Activated CD8-positive, alpha-beta memory T cell treated with anti-CD3 and anti-CD28 coated beads, Interleukin-2, amount 10 ng/mL, durations not matched to agents 7 days and 5 days (primary cell): Measurements from ENCODE around the gene CACNA2D3. TPM values are rescaled to one million over a fixed set of nuclear protein-coding genes. Genes with fewer than 3 reads are reported as not detected.

Experiments used
- ATAC-seq: fragments of 150-1000 bp; cut with Tn5 transposase; one replicate; pipeline ENCODE4 v1.10.0; 2021; ENCODE audit warnings: moderate library complexity
- CTCF ChIA-PET: fragments of 350-600 bp; sonication (Branson Sonifier 250); formaldehyde crosslinking; loops from one replicate; lab custom pipeline; 2021; ENCODE audit warnings: antibody characterized with exemption; lab: Charles Lee
- DNase-seq: peaks from one replicate; pipeline ENCODE4 v3.0.0-alpha.2; 2020
- H3K27ac Mint-ChIP-seq: one replicate; pipeline ENCODE4 v1.8.0; 2021; ENCODE audit warnings: mild to moderate bottlenecking, mixed read lengths
- H3K27me3 Mint-ChIP-seq: one replicate; pipeline ENCODE4 v1.8.0; 2021; ENCODE audit warnings: mixed read lengths
- H3K36me3 Mint-ChIP-seq: one replicate; pipeline ENCODE4 v1.8.0; 2021; ENCODE audit warnings: mild to moderate bottlenecking, mixed read lengths
- H3K4me1 Mint-ChIP-seq: one replicate; pipeline ENCODE4 v1.8.0; 2021; ENCODE audit warnings: mixed read lengths
- H3K4me3 Mint-ChIP-seq: one replicate; pipeline ENCODE4 v1.8.0; 2021; ENCODE audit warnings: mild to moderate bottlenecking, moderate library complexity, mixed read lengths
- H3K9me3 Mint-ChIP-seq: one replicate; pipeline ENCODE4 v1.8.0; 2022; ENCODE audit warnings: low read depth, mixed read lengths
- total RNA-seq, 2 experiments: library from RNA; stranded (reverse); gene quantifications; one replicate each; pipeline ENCODE4 v1.2.3, GENCODE V29; 2021

CACNA2D3 gene
- total RNA-seq, 2 experiments from 2014 or later = not detected

GRCh38 chr3:54193093-54193492 is 70.7 kb downstream of the CACNA2D3 start:
- DNase-seq = no peak
- peaks cover 6% of the 10 kb centered on the region for H3K9me3 Mint-ChIP-seq
- H3K27me3 Mint-ChIP-seq = no peaks in the 10 kb centered on the region
- CTCF ChIA-PET = no interaction called here
- no peaks in the 10 kb centered on the region for H3K4me1 Mint-ChIP-seq
- H3K4me3 Mint-ChIP-seq = no peak overlapping the region
- no peak for ATAC-seq
- no peaks in the 10 kb centered on the region for H3K36me3 Mint-ChIP-seq
- H3K27ac Mint-ChIP-seq = no peak overlapping the region

- no peaks in the 10 kb centered on the region for H3K27me3 Mint-ChIP-seq
- no peak overlapping the region for H3K27ac Mint-ChIP-seq
- no peaks in the 10 kb centered on the region for H3K36me3 Mint-ChIP-seq
- no peak for ATAC-seq
- no peak overlapping the region for H3K4me3 Mint-ChIP-seq
- CTCF ChIA-PET = no interaction called here
- no peak for DNase-seq
- H3K4me1 Mint-ChIP-seq = no peaks in the 10 kb centered on the region
- H3K9me3 Mint-ChIP-seq = peaks cover 3% of the 10 kb centered on the region
These were observed 74.1 kb downstream of the CACNA2D3 start for GRCh38 chr3:54196360-54196991.

- Mint-ChIP-seq H3K36me3 (no peaks in the 10 kb centered on the region), H3K27me3 (no peaks in the 10 kb centered on the region), H3K4me3 (no peak overlapping the region), H3K9me3 (peaks cover 3% of the 10 kb centered on the region), H3K27ac (no peak overlapping the region), H3K4me1 (no peaks in the 10 kb centered on the region)
- CTCF ChIA-PET = no interaction called here
- no peak for DNase-seq
- ATAC-seq = no peak
These were observed 75.2 kb downstream of the CACNA2D3 start for GRCh38 chr3:54197509-54197908.

GRCh38 chr3:54198556-54198955 is 76.2 kb downstream of the CACNA2D3 start:
- Mint-ChIP-seq H3K27me3 (no peaks in the 10 kb centered on the region), H3K36me3 (no peaks in the 10 kb centered on the region), H3K27ac (no peak overlapping the region), H3K9me3 (peaks cover 3% of the 10 kb centered on the region), H3K4me1 (no peaks in the 10 kb centered on the region), H3K4me3 (no peak overlapping the region)
- CTCF ChIA-PET = no interaction called here
- no peak for DNase-seq
- ATAC-seq = no peak

- Mint-ChIP-seq H3K36me3 (no peaks in the 10 kb centered on the region), H3K27me3 (no peaks in the 10 kb centered on the region), H3K9me3 (no peaks in the 10 kb centered on the region), H3K4me3 (no peak overlapping the region), H3K4me1 (no peaks in the 10 kb centered on the region), H3K27ac (no peak overlapping the region)
- CTCF ChIA-PET = no interaction called here
- ATAC-seq = no peak
- DNase-seq = no peak
These were observed 79.7 kb downstream of the CACNA2D3 start for GRCh38 chr3:54202054-54202453.

- no peaks in the 10 kb centered on the region for H3K9me3 Mint-ChIP-seq
- H3K4me3 Mint-ChIP-seq = no peak overlapping the region
- DNase-seq = no peak
- H3K4me1 Mint-ChIP-seq = no peaks in the 10 kb centered on the region
- CTCF ChIA-PET = no interaction called here
- H3K27ac Mint-ChIP-seq = no peak overlapping the region
- no peak for ATAC-seq
- H3K27me3 Mint-ChIP-seq = no peaks in the 10 kb centered on the region
- no peaks in the 10 kb centered on the region for H3K36me3 Mint-ChIP-seq
These were observed 80.4 kb downstream of the CACNA2D3 start for GRCh38 chr3:54202651-54203248.

GRCh38 chr3:54206874-54207273 is 84.5 kb downstream of the CACNA2D3 start:
- no peaks in the 10 kb centered on the region for H3K9me3 Mint-ChIP-seq
- H3K36me3 Mint-ChIP-seq = no peaks in the 10 kb centered on the region
- ATAC-seq (no peak), DNase-seq (no peak)
- H3K4me1 Mint-ChIP-seq = no peaks in the 10 kb centered on the region
- no peaks in the 10 kb centered on the region for H3K27me3 Mint-ChIP-seq
- H3K4me3 Mint-ChIP-seq = no peak overlapping the region
- CTCF ChIA-PET = no interaction called here
- no peak overlapping the region for H3K27ac Mint-ChIP-seq

- CTCF ChIA-PET = no interaction called here
- Mint-ChIP-seq H3K27me3 (no peaks in the 10 kb centered on the region), H3K27ac (no peak overlapping the region), H3K9me3 (no peaks in the 10 kb centered on the region), H3K4me3 (no peak overlapping the region), H3K4me1 (no peaks in the 10 kb centered on the region), H3K36me3 (no peaks in the 10 kb centered on the region)
- DNase-seq (no peak), ATAC-seq (no peak)
These were observed 88.7 kb downstream of the CACNA2D3 start for GRCh38 chr3:54211097-54211496.

- H3K4me1 Mint-ChIP-seq = no peaks in the 10 kb centered on the region
- no peaks in the 10 kb centered on the region for H3K36me3 Mint-ChIP-seq
- no peak for DNase-seq
- ATAC-seq = no peak
- H3K9me3 Mint-ChIP-seq = no peaks in the 10 kb centered on the region
- no peak overlapping the region for H3K4me3 Mint-ChIP-seq
- H3K27ac Mint-ChIP-seq = no peak overlapping the region
- CTCF ChIA-PET = no interaction called here
- H3K27me3 Mint-ChIP-seq = no peaks in the 10 kb centered on the region
These were observed 90.4 kb downstream of the CACNA2D3 start for GRCh38 chr3:54212723-54213122.

GRCh38 chr3:54213907-54214306 is 91.6 kb downstream of the CACNA2D3 start:
- Mint-ChIP-seq H3K27ac (no peak overlapping the region), H3K9me3 (no peaks in the 10 kb centered on the region), H3K4me1 (no peaks in the 10 kb centered on the region), H3K27me3 (no peaks in the 10 kb centered on the region), H3K4me3 (no peak overlapping the region), H3K36me3 (no peaks in the 10 kb centered on the region)
- DNase-seq (no peak), ATAC-seq (no peak)
- CTCF ChIA-PET = no interaction called here

- Mint-ChIP-seq H3K4me1 (no peaks in the 10 kb centered on the region), H3K4me3 (no peak overlapping the region), H3K27ac (no peak overlapping the region)
These were observed 92.5 kb downstream of the CACNA2D3 start for GRCh38 chr3:54214845-54215244.

GRCh38 chr3:54215521-54215920 is 93.2 kb downstream of the CACNA2D3 start:
- no peak overlapping the region for H3K4me3 Mint-ChIP-seq
- no peaks in the 10 kb centered on the region for H3K36me3 Mint-ChIP-seq
- ATAC-seq (no peak), DNase-seq (no peak)
- CTCF ChIA-PET = no interaction called here
- H3K27me3 Mint-ChIP-seq = no peaks in the 10 kb centered on the region
- H3K9me3 Mint-ChIP-seq = no peaks in the 10 kb centered on the region
- no peak overlapping the region for H3K27ac Mint-ChIP-seq
- H3K4me1 Mint-ChIP-seq = no peaks in the 10 kb centered on the region

More at GRCh38 chr3:54214845-54215244, 92.5 kb downstream of the CACNA2D3 start:
- H3K36me3 Mint-ChIP-seq = no peaks in the 10 kb centered on the region
- DNase-seq = no peak
- CTCF ChIA-PET = no interaction called here
- ATAC-seq = no peak
- no peaks in the 10 kb centered on the region for H3K9me3 Mint-ChIP-seq
- H3K27me3 Mint-ChIP-seq = no peaks in the 10 kb centered on the region

- H3K27ac Mint-ChIP-seq = no peak overlapping the region
- H3K27me3 Mint-ChIP-seq = no peaks in the 10 kb centered on the region
- H3K4me1 Mint-ChIP-seq = no peaks in the 10 kb centered on the region
- no peaks in the 10 kb centered on the region for H3K36me3 Mint-ChIP-seq
- CTCF ChIA-PET = no interaction called here
- ATAC-seq = no peak
- no peaks in the 10 kb centered on the region for H3K9me3 Mint-ChIP-seq
- no peak overlapping the region for H3K4me3 Mint-ChIP-seq
- DNase-seq = no peak
These were observed 95.5 kb downstream of the CACNA2D3 start for GRCh38 chr3:54217828-54218227.

- no peak for ATAC-seq
- H3K4me3 Mint-ChIP-seq = no peak overlapping the region
- peaks cover 2% of the 10 kb centered on the region for H3K9me3 Mint-ChIP-seq
- no peak overlapping the region for H3K27ac Mint-ChIP-seq
- no peaks in the 10 kb centered on the region for H3K4me1 Mint-ChIP-seq
- H3K27me3 Mint-ChIP-seq = no peaks in the 10 kb centered on the region
- H3K36me3 Mint-ChIP-seq = no peaks in the 10 kb centered on the region
- CTCF ChIA-PET = no interaction called here
- no peak for DNase-seq
These were observed 100.0 kb downstream of the CACNA2D3 start for GRCh38 chr3:54222316-54222715.
